Stimulated activated CD4-positive, alpha-beta T cell treated with anti-CD3 and anti-CD28 coated beads, Interleukin-4, amount 100 ng/mL, for 1 hour (primary cell): ENCODE data around the gene USP13.

Experiments used
- DNase-seq: peaks from one replicate; pipeline ENCODE4 v3.0.0-alpha.2; 2020

USP13 gene

DNA sequence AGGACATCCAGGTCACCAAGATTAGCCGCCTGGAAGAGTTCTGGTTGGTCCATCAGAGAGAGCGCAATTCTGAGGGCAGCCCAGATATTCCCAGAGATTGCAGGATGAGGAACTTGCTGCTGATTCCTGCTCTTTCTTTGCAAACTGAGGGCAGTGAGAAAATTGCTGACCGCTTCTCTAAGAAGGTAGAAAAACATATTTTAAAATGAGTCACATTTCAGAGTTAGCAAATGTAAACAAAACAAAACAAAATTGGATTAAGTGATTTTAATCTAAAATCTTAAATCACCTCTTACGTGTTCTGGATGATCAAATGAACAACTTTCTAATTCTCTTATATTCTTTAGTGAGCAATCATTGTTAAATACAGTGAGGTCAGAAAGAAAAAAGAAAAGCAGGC, 149.0 kb downstream of the USP13 start:
- DNase-seq, result no peak

DNA sequence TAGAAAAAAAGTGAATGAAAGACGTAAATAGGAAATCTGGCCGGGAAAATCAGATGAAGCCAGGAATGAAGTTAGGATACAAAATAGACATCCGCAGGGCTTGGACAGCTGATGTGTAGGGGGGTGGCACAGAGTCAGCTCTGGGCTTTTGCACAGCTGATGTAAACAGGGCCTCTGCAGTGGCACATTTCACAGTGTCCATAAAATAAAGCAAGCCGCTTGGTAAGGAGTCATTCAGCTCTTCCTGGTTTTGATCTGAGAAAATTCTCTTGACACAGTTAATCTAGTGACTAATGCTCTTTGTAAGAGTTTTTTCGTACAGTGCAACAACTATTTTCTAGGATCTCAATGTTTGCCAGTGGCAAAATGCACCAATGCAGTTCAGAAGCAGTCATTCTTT, 153.3 kb downstream of the USP13 start:
- no peak for DNase-seq

GRCh38 chr3:179807588-179807987, 154.7 kb downstream of the USP13 start:
- no peak for DNase-seq

- DNase-seq, result no peak
Observed at GRCh38 chr3:179809639-179810038, 156.8 kb downstream of the USP13 start.

DNA sequence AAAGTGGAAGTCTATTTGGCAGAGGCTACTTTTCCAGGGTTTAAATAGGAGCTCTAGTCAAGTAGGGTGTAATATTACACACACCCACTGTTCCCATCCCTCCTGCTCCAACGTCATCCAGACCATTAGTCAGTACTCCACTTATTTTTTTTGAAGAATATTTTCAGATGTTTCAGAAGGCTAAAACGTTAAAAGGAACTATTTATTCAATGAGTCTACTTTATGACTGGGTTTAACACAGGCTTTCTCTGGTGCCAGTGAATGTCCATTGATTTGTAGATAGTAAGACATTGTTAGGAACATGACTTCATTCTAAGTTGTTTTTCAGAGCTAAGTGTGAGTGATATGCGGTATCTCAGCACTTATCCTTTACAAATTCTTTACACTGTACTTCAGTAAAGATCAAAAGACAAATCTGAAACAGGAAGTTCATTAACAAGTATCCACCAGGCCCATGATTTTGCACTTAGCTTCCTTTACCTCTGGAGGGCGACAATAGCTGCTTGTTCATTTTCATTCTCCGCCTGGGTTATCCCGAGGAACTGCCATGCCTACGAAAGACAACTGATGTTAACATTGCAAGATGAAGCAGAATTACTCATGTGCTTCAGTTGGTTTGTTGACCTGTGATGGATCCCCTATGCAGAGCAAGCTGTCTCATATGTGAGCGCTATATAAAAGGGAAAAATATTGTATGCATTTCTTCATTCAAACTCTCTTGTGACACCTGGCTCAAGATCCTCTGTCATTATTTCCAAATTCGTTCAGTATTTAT, 158.7 kb downstream of the USP13 start:
- no peak for DNase-seq

- no peak for DNase-seq
Observed at GRCh38 chr3:179812096-179812382, 159.2 kb downstream of the USP13 start.

DNA sequence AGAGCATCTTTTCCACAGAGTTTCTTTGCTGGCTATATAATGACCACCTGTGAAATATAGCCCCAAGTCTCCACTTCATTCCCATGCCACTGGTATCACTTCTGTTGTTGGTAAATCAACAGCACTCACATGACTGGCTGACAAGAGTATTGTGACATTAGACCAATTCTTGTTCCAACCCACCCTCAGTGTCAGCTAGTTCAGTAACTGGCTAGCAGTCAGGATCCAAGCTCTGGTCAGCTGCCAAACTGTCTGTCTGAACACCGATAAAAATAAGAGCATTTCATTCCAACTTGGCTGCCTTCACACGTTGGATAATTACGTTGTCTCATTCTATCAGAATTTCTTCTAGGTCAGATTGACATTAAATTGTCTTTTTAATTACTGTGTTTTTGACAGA, 166.5 kb downstream of the USP13 start:
- DNase-seq, result no peak

DNA sequence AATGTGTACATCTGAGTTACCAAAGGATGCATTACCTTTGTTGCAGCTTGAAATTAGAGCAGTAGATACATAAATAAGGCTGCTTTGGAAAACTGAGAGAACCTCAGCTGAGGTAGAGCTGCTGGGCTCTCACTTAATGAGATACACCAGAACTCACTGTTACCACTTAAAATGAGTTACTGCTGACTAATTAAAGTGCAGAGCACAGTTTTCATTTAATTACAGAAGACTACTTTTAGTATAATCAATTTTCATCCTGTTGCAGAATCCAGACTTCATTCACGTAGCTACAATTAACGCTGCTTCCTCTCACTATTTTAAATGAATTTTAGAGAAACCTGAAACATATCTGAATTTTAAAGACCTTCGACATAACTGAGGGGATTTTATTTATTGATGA, 169.5 kb downstream of the USP13 start:
- DNase-seq, result no peak

DNA sequence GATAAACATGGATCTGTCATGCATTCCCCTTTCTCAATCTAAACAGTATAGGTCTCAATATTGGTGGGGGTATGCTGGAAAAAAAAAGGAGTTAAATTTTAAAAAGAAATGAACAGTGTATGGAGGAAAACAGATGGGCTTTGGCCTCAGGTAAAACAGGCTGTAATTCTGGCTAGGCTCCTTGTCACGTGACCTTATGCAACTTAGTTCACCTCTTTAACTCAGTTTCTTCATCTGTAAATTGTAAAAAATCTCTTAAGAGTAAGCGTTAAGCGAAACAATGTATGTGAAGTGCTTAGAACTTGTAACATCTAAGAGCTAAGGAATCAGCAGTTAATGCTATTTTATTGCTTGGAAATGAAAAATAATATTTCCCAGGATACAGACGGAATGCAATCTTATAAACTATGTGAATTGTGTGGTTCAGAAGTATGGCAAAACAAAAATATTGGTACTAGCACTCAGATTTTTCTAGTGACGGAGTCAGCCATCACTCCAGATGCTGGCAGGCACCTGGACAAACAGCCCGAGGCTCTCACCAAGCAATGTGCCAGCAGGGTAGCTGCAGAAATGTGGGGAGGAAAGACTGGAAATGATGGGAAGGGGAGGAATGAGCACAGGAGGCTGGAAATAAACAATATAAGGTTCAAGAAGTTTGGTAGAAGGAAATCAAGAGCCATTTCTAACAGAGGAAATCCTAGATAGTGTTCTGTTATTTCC, 172.8 kb downstream of the USP13 start:
- DNase-seq, result no peak

GRCh38 chr3:179826247-179826637, 173.4 kb downstream of the USP13 start:
- DNase-seq, result no peak

- no peak for DNase-seq
Observed at GRCh38 chr3:179828738-179829137, 175.9 kb downstream of the USP13 start.

DNA sequence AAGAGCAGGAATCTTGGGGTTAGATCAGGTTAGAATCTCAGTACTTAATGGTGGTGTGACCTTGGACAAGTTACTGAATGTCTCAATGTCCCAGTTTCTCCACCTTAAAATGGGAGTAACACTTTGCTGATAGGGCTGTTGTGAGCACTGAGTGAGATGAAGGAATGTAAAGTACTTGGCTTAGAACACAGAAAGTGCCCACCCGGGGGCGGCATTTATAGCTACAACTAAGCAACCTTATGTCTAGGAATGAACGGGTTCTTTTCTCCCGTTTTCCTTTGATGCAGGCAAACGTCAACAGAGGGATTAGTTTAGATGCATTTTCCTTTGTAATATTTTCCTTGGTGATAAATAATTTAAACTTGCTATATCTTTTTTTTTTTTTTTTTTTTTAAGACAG, 176.6 kb downstream of the USP13 start:
- no peak for DNase-seq

DNA sequence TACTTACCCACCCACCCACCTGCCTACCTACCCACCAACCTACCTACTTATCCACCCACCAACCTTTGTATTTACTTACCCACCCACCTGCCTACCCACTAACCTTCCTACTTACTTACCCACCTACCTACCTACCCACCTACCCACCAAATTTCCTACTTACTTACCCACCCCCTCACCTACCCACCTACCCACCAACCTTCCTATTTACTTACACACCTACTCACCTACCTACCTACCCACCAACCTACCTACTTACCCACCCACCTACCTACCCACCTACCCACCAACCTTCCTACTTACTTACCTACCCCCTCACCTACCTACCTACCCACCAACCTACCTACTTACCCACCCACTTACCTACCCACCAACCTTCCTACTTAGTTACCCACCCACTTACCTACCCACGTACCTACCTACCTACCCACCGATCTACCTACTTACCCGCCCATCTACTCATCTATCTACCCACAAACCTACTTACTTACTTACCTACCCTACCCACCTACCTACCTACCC, 179.6 kb downstream of the USP13 start:
- no peak for DNase-seq

GRCh38 chr3:179833294-179833693, 180.5 kb downstream of the USP13 start:
- DNase-seq, result no peak

GRCh38 chr3:179837374-179837773, 184.5 kb downstream of the USP13 start:
- DNase-seq, result no peak
